Measurements from ENCODE around the gene IRX2.

DNA sequence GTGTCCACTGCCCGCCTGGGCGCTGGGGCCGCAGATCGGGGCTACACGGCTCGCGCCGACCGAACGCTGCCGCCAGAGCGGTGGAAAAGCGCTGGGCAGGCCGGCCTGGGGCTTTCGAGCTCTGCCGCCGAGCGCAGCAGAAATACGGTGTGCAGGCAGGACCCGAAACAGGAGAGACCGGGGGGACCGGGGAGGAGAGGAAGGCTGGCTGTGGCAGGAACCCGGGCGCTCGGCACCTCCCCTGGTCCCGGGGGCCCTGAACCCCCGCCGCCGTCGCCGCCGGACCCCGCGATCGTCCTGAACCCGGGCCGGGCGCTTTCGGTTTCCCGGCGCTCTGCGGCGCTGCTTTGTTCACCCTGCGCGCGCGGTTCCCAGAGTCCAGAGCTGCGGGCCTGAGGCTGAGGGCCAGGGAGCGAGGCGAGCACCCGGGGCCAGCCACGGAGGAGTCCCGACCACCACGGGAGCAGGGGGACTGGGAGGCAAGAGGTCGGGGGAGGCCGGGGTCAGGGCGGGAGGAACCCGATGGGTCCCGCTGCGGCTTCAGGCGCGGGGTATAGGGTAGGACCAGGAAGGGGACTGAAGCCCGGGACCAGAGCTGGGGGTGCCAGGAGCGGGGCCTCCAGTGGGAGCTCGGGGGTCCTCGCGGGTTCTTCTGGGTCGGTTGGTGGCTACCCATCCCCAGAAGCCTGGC is 12.0 kb downstream of the IRX2 start:
- TF ChIP-seq POLR2A (IDR thresholded peaks at IDR 0.05), result no peak
- TF ChIP-seq, protein P1, sequence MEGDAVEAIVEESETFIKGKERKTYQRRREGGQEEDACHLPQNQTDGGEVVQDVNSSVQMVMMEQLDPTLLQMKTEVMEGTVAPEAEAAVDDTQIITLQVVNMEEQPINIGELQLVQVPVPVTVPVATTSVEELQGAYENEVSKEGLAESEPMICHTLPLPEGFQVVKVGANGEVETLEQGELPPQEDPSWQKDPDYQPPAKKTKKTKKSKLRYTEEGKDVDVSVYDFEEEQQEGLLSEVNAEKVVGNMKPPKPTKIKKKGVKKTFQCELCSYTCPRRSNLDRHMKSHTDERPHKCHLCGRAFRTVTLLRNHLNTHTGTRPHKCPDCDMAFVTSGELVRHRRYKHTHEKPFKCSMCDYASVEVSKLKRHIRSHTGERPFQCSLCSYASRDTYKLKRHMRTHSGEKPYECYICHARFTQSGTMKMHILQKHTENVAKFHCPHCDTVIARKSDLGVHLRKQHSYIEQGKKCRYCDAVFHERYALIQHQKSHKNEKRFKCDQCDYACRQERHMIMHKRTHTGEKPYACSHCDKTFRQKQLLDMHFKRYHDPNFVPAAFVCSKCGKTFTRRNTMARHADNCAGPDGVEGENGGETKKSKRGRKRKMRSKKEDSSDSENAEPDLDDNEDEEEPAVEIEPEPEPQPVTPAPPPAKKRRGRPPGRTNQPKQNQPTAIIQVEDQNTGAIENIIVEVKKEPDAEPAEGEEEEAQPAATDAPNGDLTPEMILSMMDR (IDR thresholded peaks at IDR 0.05), result no peak
